Adrenal gland (tissue), 19 donors: ENCODE measurements around the gene PHKG1. TPM values are rescaled to one million over a fixed set of nuclear protein-coding genes. Genes with fewer than 3 reads are reported as not detected.
A peak's percentile ranks its signal among the peaks of the same experiment; 100 is the strongest.
"Not testable (repeated sequence)": the region's sequence is repeated elsewhere in the genome, so short reads cannot be mapped to it uniquely, and the experiment has no call there.

Experiments used
- DNase-seq, 7 donors: peaks; one replicate each; pipeline ENCODE4 v3.0.0-alpha.2; 2019 to 2020
- H3K27ac ChIP-seq, 5 donors: fragments of 200-600 bp; sonication (generic) in 4 of 5; 1 replicate in 3 of 5; 2 replicates in 2 of 5; pipeline versions ENCODE4 v1.5.1 to v1.8.0; 2016 to 2020; ENCODE audit warnings: mild to moderate bottlenecking in 1 of 5
- H3K27me3 ChIP-seq: fragments of 200-600 bp; 2 replicates; pipeline ENCODE4 v1.8.0; 2021
- H3K36me3 ChIP-seq, 2 donors: fragments of 200-600 bp; replicated peaks in 1 of 2; 1 replicate in 1 of 2; 2 replicates in 1 of 2; pipeline versions ENCODE4 v1.5.1 to v1.8.0; 2018 to 2022
- H3K4me1 ChIP-seq, 2 donors: fragments of 200-600 bp; replicated peaks in 1 of 2; 1 replicate in 1 of 2; 2 replicates in 1 of 2; pipeline versions ENCODE4 v1.5.1 to v1.8.0; 2018 to 2021
- H3K4me3 ChIP-seq, 4 donors: fragments of 200-600 bp; sonication (generic) in 3 of 4; one replicate each; pipeline ENCODE4 v1.5.1; 2016 to 2018
- H3K9me3 ChIP-seq, 3 donors: fragments of 200-600 bp; sonication (generic) in 1 of 3; replicated peaks in 1 of 3; 1 replicate in 2 of 3; 2 replicates in 1 of 3; pipeline versions ENCODE4 v1.5.1 to v1.8.0; 2016 to 2021
- CTCF ChIP-seq, 6 experiments: fragments of 450-650 bp in 4 of 6; fragments of 200-600 bp in 2 of 6; sonication (generic) in 1 of 6; IDR thresholded peaks; 1 replicate in 5 of 6; 2 replicates in 1 of 6; pipeline versions ENCODE4 v1.5.1 to v1.8.0; 2016 to 2021; ENCODE audit warnings: antibody characterized with exemption in 6 of 6, mild to moderate bottlenecking in 2 of 6, moderate library complexity in 1 of 6
- POLR2A ChIP-seq, 2 donors: fragments of 450-650 bp; IDR thresholded peaks; one replicate each; pipeline ENCODE4 v1.6.1; 2017; ENCODE audit warnings: antibody characterized with exemption in 2 of 2, mild to moderate bottlenecking in 2 of 2, moderate library complexity in 1 of 2
- WGBS, 4 donors: extraction: QIAGEN DNeasy Blood & Tissue Kit in 2 of 4; methylation state at CpG; one replicate each; pipeline versions ENCODE4 v1.1.5 to v1.1.7; 2013 to 2017; 5-methylcytosine and 5-hydroxymethylcytosine counted together
- intact Hi-C, 2 donors: fragments of 100-400 bp; cut with DNase I; formaldehyde crosslinking; loops; one replicate each; pipeline versions ENCODE4 v1.14.1 to v1.15.0; 2022 to 2023
- long read RNA-seq, 10 donors: library from polyadenylated mRNA in 3 of 10; unstranded in 2 of 10; stranded (forward) in 1 of 10; transcript quantifications; one replicate each; pipeline ENCODE4 v2.0.0 and lab custom pipeline, GENCODE V29; 2021 to 2026
- polyA plus RNA-seq, 3 donors: library from polyadenylated mRNA; stranded (reverse); fragments of 200-250 nt in 2 of 3; fragments of 350-450 nt in 1 of 3; fragmentation: Illumina TruSeq in 1 of 3; extraction: RNeasy Lipid Tissue Mini Kit (QIAGEN cat#74804) in 1 of 3; gene quantifications; one replicate each; pipeline ENCODE4 v1.2.3, GENCODE V29; 2013 to 2014
- total RNA-seq, 9 donors: library from RNA; depleted of rRNA in 4 of 9; stranded (reverse); fragments of >200 nt in 4 of 9; fragments of 120-200 nt in 1 of 9; fragmentation: NEBNext Ultra II Directional in 1 of 9; extraction: Animal tissue kit (Norgen Biotek cat#: 25700) in 1 of 9; gene quantifications; one replicate each; pipeline versions ENCODE4 v1.1.0 to v1.2.4, GENCODE V29; 2013 to 2023
- donor health status: healthy with polysubstance abuse.
- donor health status: Bipolar disorder and iron deficiency.
- donor health status: DM: yes; HTN: yes; CAD: no.
- donor health status: DM: no; HTN: no; CAD: no.
- donor health status: DM: no; HTN: no; CAD: no.
- donor health status: DM: yes; HTN: yes; CAD: no.

Gene PHKG1
- total RNA-seq, result 10 to 100 TPM in 1 of 9 donors, 1 to 10 TPM in 8; 2.2 to 10.2 (median 5.7) TPM
- polyA plus RNA-seq, result 1 to 10 TPM in 2 of 3 donors, under 1 TPM in 1; 0.60 to 9.3 (median 5.8) TPM
- long read RNA-seq, donor 1, partial matches to known transcripts, result 0 of 10 reads
- long read RNA-seq, donor 1, other reads (novel, unspliced or antisense), result 10 of 10 reads
- long read RNA-seq, donor 2, result 0 reads
- long read RNA-seq, donor 3, partial matches to known transcripts, result 0 of 7 reads
- long read RNA-seq, donor 3, other reads (novel, unspliced or antisense), result 7 of 7 reads
- long read RNA-seq, donor 4, partial matches to known transcripts, result 0 of 42 reads
- long read RNA-seq, donor 4, other reads (novel, unspliced or antisense), result 41 of 42 reads
- long read RNA-seq, donor 5, transcript PHKG1-201 (10 exons, 1,431 nt), result major isoform, 12 of 31 reads
- long read RNA-seq, donor 5, partial matches to known transcripts, result 4 of 31 reads
- long read RNA-seq, donor 5, other reads (novel, unspliced or antisense), result 14 of 31 reads
- long read RNA-seq, donor 6, partial matches to known transcripts, result 0 of 19 reads
- long read RNA-seq, donor 6, other reads (novel, unspliced or antisense), result 18 of 19 reads
- long read RNA-seq, donor 7, partial matches to known transcripts, result 31 of 31 reads
- long read RNA-seq, donor 7, other reads (novel, unspliced or antisense), result 0 of 31 reads
- long read RNA-seq, donor 8, partial matches to known transcripts, result 10 of 10 reads
- long read RNA-seq, donor 8, other reads (novel, unspliced or antisense), result 0 of 10 reads
- long read RNA-seq, donor 9, result 0 reads
- long read RNA-seq, donor 10, result 0 reads

- WGBS, 4 donors, result 12 to 32% (median 29%) methylated on average over 11 to 19 of the region's 19 CpGs
- Histone ChIP-seq H3K27me3 (no peaks in the 10 kb centered on the region), H3K36me3 (no peaks in the 10 kb centered on the region), H3K4me3 (peak within 1 kb of the TSS in 1 of 4 donors; percentile 38), H3K9me3 (no peaks in the 10 kb centered on the region), H3K27ac (peak within 1 kb of the TSS in 4 of 5 donors; percentile 61 to 77 (median 74)), H3K4me1 (peaks cover 10 to 15% of the 10 kb centered on the region in 2 donors)
- intact Hi-C loops, result no loop called here
- TF ChIP-seq POLR2A (IDR thresholded peaks at IDR 0.05), result peak in 1 of 2 donors; percentile 52
- TF ChIP-seq CTCF (IDR thresholded peaks at IDR 0.05), result peak; percentile 18 to 65 (median 46)
- DNase-seq, result peak; percentile 90 to 96 (median 92)
These were observed at the start of gene PHKG1 for GRCh38 chr7:56092789-56093531. PHKG1 (minus strand) TSS chr7:56092952; CDS start chr7:56088941, 4,011 bp downstream.

GRCh38 chr7:56131062-56131461, 38.3 kb upstream of the PHKG1 start:
- intact Hi-C loops, H3K4me3 ChIP-seq, H3K27ac ChIP-seq, H3K36me3 ChIP-seq, H3K9me3 ChIP-seq, H3K4me1 ChIP-seq, DNase-seq, H3K27me3 ChIP-seq: not testable (repeated sequence)
- WGBS, 4 donors, result 57 to 73% (median 64%) methylated on average over 2 of the region's 2 CpGs

- Histone ChIP-seq H3K27me3 (no peaks in the 10 kb centered on the region), H3K4me3 (no peak overlapping the region), H3K4me1 (peaks cover 0 to 14% of the 10 kb centered on the region in 2 donors), H3K36me3 (no peaks in the 10 kb centered on the region), H3K9me3 (no peaks in the 10 kb centered on the region), H3K27ac (no peak overlapping the region)
- DNase-seq, result no peak
- TF ChIP-seq CTCF (IDR thresholded peaks at IDR 0.05) (no peak), POLR2A (IDR thresholded peaks at IDR 0.05) (no peak)
- WGBS, 4 donors, result 74 to 86% (median 79%) methylated on average over 7 of the region's 7 CpGs
- intact Hi-C loops, result no loop called here
These were observed 34.7 kb upstream of the PHKG1 start for GRCh38 chr7:56127241-56127975.

GRCh38 chr7:56125831-56126230, 33.1 kb upstream of the PHKG1 start:
- no peak for DNase-seq
- no peaks in the 10 kb centered on the region for H3K27me3 ChIP-seq
- peak overlapping the region in 1 of 5 donors; percentile 29 for H3K27ac ChIP-seq
- intact Hi-C loops, result no loop called here
- WGBS, 4 donors, result 81 to 92% (median 85%) methylated on average over 8 of the region's 8 CpGs
- no peaks in the 10 kb centered on the region for H3K36me3 ChIP-seq
- H3K9me3 ChIP-seq, result no peaks in the 10 kb centered on the region
- H3K4me1 ChIP-seq, result peaks cover 0 to 14% of the 10 kb centered on the region in 2 donors
- no peak overlapping the region for H3K4me3 ChIP-seq
- TF ChIP-seq CTCF (IDR thresholded peaks at IDR 0.05), result no peak
- TF ChIP-seq POLR2A (IDR thresholded peaks at IDR 0.05), result no peak
